Omental fat pad (tissue), 4 donors: ENCODE results near the gene ARID5A. TPM values are rescaled to one million over a fixed set of nuclear protein-coding genes. Genes with fewer than 3 reads are reported as not detected.

Experiments used
- ATAC-seq: fragments of 150-250 bp; one replicate; pipeline ENCODE4 v1.9.1; 2016; ENCODE audit warnings: mild to moderate bottlenecking, moderate library complexity; ENCODE audit not compliant: low FRiP score
- DNase-seq: peaks from one replicate; pipeline ENCODE4 v3.0.0-alpha.2; 2019; ENCODE audit warnings: low spot score
- CTCF ChIP-seq, 3 donors: fragments of 450-650 bp; IDR thresholded peaks; one replicate each; pipeline ENCODE4 v1.5.1; 2016 to 2017; ENCODE audit warnings: antibody characterized with exemption in 3 of 3, mild to moderate bottlenecking in 3 of 3, moderate library complexity in 2 of 3
- total RNA-seq, 4 donors: library from RNA; depleted of rRNA; stranded (reverse); fragments of >200 nt; gene quantifications; one replicate each; pipeline ENCODE4 v1.1.0, GENCODE V29; 2016

Gene ARID5A
- total RNA-seq, 4 donors from 2014 or later = 26.2 to 79.7 (median 41.8) TPM

DNA sequence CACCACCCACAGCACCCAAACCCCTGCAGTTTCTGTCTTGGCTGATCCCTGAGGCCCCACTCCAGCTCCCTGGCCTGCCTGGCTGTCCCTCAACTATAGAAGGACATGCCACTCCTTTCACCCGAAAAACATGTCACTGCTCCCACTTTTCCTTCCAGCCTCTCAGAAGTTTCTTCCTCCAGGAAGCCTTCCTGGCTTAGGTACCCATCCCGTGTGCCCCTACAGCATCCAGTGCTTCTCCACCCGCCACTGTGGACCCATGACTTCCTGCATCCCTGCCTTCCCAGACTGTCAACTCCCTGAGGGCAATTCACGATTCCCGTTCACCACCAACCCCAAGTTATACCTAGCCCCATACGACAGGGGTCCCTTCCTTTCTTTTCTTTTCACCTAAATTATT, 21.5 kb downstream of the ARID5A start:
- TF ChIP-seq CTCF (IDR thresholded peaks at IDR 0.05) = no peak
- ATAC-seq (no peak), DNase-seq (no peak)

DNA sequence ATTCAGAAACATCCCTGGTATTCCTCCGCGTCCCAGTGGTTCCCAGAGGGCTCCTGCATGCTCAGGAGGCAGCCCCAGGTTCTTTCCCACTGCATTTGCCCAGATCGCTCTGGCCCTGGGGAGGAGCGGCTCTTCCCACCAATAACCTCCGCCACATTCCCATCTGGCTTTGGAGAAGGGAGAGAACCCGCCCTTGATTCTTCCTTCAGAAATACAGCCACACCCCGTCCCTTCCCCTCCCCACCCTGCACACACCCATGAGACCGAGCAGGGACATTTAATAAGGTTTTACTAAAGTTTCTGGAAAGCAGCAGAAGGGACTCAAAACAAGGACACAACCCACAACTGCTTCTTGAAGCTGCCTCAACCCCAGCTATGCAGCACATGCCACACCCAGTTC, 21.9 kb downstream of the ARID5A start:
- no peak for TF ChIP-seq CTCF (IDR thresholded peaks at IDR 0.05)
- ATAC-seq (no peak), DNase-seq (no peak)

DNA sequence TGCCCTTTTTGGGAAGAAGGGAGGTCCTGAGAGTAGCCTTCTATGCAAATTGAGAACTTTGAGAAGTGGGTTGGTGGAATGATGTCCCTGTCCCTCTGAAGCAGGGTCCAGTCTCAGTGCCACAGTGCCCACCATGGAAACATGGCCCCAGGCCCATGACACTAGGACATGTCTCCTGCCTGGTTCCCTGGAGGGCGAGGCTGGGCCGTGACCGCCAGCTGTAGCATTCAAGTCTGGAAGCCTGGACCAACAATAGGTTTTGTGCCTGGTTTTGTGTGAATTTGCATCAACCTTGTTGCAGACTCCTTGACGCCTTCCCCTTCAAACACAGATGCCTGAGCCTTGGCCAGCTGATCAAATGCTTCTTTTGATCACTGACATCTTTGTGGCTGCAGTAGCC, 27.5 kb downstream of the ARID5A start:
- DNase-seq (no peak), ATAC-seq (no peak)
- TF ChIP-seq CTCF (IDR thresholded peaks at IDR 0.05) = no peak

DNA sequence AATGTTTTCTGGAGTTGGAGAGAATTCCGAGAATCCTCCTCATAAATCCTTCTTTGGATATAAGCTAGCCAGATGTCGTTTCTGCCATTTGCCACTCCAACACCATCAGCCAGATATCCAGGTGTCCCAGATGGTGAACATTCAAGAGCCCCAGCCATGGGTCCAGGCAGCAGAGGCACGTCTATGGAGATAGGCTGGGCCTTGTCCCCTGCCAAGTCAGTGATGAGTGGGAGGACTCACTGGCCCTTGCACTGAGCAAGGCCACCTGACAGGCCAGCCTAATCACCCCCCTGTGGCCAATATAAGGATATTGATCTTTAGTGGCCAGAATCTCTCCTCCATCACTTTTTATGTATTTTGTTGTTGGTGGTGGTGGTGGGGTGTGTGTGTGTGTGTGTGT, 28.0 kb downstream of the ARID5A start:
- no peak for ATAC-seq

DNA sequence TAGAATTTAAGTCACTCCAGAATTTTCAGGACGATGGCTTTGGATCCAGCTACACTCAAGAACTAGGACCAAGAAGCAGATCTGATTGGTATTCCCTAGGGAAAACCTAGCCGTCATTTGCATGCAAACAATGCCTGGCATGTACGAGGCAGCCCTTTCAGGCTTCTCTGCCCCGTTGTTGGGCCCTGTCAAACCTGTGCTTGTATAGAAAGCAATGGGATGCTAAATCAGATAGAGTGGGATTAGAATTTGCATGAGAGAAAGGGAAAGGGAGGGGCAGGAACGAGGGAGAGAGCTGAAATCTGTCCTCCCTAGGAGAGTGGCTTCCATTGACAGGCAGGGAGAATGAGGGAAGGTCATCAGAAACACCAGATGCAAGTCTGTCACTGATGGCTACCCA, 28.6 kb downstream of the ARID5A start:
- no peak for TF ChIP-seq CTCF (IDR thresholded peaks at IDR 0.05)
- DNase-seq (no peak), ATAC-seq (no peak)

More for the DNA sequence above, 28.0 kb downstream of the ARID5A start:
- no peak for DNase-seq
- no peak for TF ChIP-seq CTCF (IDR thresholded peaks at IDR 0.05)

- no peak for ATAC-seq
Measured at GRCh38 chr2:96568094-96568493, 31.5 kb downstream of the ARID5A start.

More at GRCh38 chr2:96568094-96568493, 31.5 kb downstream of the ARID5A start:
- no peak for DNase-seq
- no peak for TF ChIP-seq CTCF (IDR thresholded peaks at IDR 0.05)
